Prostate gland (tissue), 2 donors: Measurements from ENCODE around the gene PTPRK. TPM values are rescaled to one million over a fixed set of nuclear protein-coding genes. Genes with fewer than 3 reads are reported as not detected.

ENCODE experiments used
- DNase-seq: peaks from one replicate; pipeline ENCODE4 v3.0.0-alpha.2; 2019; ENCODE audit warnings: low spot score
- H3K27ac ChIP-seq, 2 donors: fragments of 200-600 bp; sonication (generic); 2 replicates each; pipeline ENCODE4 v1.5.1; 2017 to 2019
- H3K27me3 ChIP-seq: fragments of 200-600 bp; sonication (generic); replicated peaks from 2 replicates; pipeline ENCODE4 v1.5.1; 2019; ENCODE audit not compliant: insufficient read depth
- H3K36me3 ChIP-seq, 2 donors: fragments of 200-600 bp; sonication (generic); 1 replicate in 1 of 2; 2 replicates in 1 of 2; pipeline versions ENCODE4 v1.5.1 to v1.8.1; 2017 to 2019
- H3K4me1 ChIP-seq: fragments of 200-600 bp; sonication (generic); replicated peaks from 2 replicates; pipeline ENCODE4 v1.5.1; 2019
- H3K4me3 ChIP-seq, 2 donors: fragments of 200-600 bp; sonication (generic); 2 replicates each; pipeline ENCODE4 v1.5.1; 2017 to 2019
- H3K9me3 ChIP-seq: fragments of 200-600 bp; sonication (generic); 2 replicates; pipeline ENCODE4 v1.5.1; 2017
- POLR2A ChIP-seq: fragments of 450-650 bp; IDR thresholded peaks from one replicate; pipeline ENCODE4 v1.6.1; 2016; ENCODE audit warnings: antibody characterized with exemption, mild to moderate bottlenecking
- POLR2AphosphoS5 ChIP-seq: sonication (generic); formaldehyde crosslinking; IDR thresholded peaks from one replicate; pipeline ENCODE4 v1.6.1; 2017; ENCODE audit warnings: antibody characterized with exemption
- WGBS: methylation state at CpG from one replicate; pipeline ENCODE4 v1.1.5; 2018; 5-methylcytosine and 5-hydroxymethylcytosine counted together
- intact Hi-C: fragments of 100-400 bp; cut with DNase I; formaldehyde crosslinking; loops from one replicate; pipeline ENCODE4 v1.14.2; 2022
- total RNA-seq, 2 donors: library from RNA; depleted of rRNA; stranded (reverse); fragments of >200 nt; gene quantifications; one replicate each; pipeline ENCODE4 v1.1.0, GENCODE V29; 2016
- TF ChIP-seq, protein P1 (sequence below), 4 experiments: fragments of 200-600 bp in 2 of 4; fragments of 450-650 bp in 2 of 4; sonication (generic) in 2 of 4; IDR thresholded peaks; 1 replicate in 3 of 4; 2 replicates in 1 of 4; pipeline ENCODE4 v1.5.1; 2016 to 2019; ENCODE audit warnings: antibody characterized with exemption in 4 of 4, mild to moderate bottlenecking in 2 of 4, moderate library complexity in 2 of 4

Gene PTPRK
- total RNA-seq, 2 donors from 2014 or later = 32.0 to 64.6 TPM

GRCh38 chr6:127954082-127954481, 566.3 kb downstream of the PTPRK start:
- no peak for DNase-seq
- Histone ChIP-seq H3K27ac (no peak overlapping the region), H3K36me3 (no peaks in the 10 kb centered on the region), H3K9me3 (no peaks in the 10 kb centered on the region), H3K27me3 (no peaks in the 10 kb centered on the region), H3K4me3 (no peak overlapping the region), H3K4me1 (no peaks in the 10 kb centered on the region)
- intact Hi-C loops = no loop called here
- 97% methylated on average over 4 of the region's 4 CpGs for WGBS
- TF ChIP-seq, protein P1, sequence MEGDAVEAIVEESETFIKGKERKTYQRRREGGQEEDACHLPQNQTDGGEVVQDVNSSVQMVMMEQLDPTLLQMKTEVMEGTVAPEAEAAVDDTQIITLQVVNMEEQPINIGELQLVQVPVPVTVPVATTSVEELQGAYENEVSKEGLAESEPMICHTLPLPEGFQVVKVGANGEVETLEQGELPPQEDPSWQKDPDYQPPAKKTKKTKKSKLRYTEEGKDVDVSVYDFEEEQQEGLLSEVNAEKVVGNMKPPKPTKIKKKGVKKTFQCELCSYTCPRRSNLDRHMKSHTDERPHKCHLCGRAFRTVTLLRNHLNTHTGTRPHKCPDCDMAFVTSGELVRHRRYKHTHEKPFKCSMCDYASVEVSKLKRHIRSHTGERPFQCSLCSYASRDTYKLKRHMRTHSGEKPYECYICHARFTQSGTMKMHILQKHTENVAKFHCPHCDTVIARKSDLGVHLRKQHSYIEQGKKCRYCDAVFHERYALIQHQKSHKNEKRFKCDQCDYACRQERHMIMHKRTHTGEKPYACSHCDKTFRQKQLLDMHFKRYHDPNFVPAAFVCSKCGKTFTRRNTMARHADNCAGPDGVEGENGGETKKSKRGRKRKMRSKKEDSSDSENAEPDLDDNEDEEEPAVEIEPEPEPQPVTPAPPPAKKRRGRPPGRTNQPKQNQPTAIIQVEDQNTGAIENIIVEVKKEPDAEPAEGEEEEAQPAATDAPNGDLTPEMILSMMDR (IDR thresholded peaks at IDR 0.05) = no peak
- no peak for TF ChIP-seq POLR2AphosphoS5
- TF ChIP-seq POLR2A = no peak

DNA sequence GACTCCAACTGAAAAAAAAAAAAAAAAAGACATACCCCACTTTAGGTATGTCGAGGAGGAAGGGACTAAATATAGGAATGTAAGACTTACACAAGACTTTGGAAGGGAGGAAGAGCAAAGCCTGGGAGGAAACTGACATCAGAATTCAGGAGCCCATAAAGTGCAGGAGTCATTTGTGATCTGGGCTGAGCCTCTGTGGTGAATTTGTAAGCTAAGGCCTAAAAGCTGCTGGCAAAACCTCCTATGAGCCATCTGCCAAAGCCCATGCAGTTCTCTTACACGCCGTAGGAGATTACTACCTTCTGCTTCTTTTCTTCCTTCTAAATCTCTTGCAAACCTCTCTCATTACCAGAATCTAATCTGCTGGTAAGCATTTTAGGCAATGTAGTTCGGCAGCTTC, 567.6 kb downstream of the PTPRK start:
- Histone ChIP-seq H3K27me3 (no peaks in the 10 kb centered on the region), H3K9me3 (no peaks in the 10 kb centered on the region), H3K36me3 (no peaks in the 10 kb centered on the region), H3K4me1 (no peaks in the 10 kb centered on the region), H3K4me3 (no peak overlapping the region), H3K27ac (no peak overlapping the region)
- no peak for DNase-seq
- intact Hi-C loops = no loop called here
- 59% methylated on average over 4 of the region's 4 CpGs for WGBS
- TF ChIP-seq, protein P1 (IDR thresholded peaks at IDR 0.05) = no peak
- TF ChIP-seq POLR2AphosphoS5 = no peak
- no peak for TF ChIP-seq POLR2A

DNA sequence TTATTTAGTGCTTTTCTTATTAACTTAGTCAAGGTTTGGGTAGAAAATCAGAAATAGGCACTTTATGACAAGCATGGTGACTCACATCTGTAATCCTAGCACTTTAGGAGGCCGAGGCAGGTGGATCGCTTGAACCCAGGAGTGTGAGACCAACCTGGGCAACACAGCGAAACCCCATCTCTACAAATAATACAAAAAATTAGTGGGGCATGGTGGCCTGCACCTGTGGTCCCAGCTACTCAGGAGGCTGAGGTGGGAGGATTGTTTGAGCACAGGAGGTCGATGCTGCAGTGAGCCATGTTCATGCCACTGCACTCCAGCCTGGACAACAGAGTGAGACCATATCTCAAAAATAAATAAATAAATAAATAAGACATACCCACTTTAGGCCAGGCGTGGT, 568.2 kb downstream of the PTPRK start:
- Histone ChIP-seq H3K4me1 (no peaks in the 10 kb centered on the region), H3K9me3 (no peaks in the 10 kb centered on the region), H3K36me3 (no peaks in the 10 kb centered on the region), H3K4me3 (no peak overlapping the region), H3K27ac (no peak overlapping the region), H3K27me3 (no peaks in the 10 kb centered on the region)
- intact Hi-C loops = no loop called here
- DNase-seq = no peak
- TF ChIP-seq POLR2A (no peak), POLR2AphosphoS5 (no peak)
- TF ChIP-seq, protein P1 (IDR thresholded peaks at IDR 0.05) = no peak
- WGBS = 98% methylated on average over 5 of the region's 5 CpGs

- H3K27me3 ChIP-seq = no peaks in the 10 kb centered on the region
- DNase-seq = no peak
- H3K27ac ChIP-seq = no peak overlapping the region
- intact Hi-C loops = no loop called here
- no peak overlapping the region for H3K4me3 ChIP-seq
- H3K36me3 ChIP-seq = no peaks in the 10 kb centered on the region
- TF ChIP-seq, protein P1 (IDR thresholded peaks at IDR 0.05) = no peak
- no peak for TF ChIP-seq POLR2A
- TF ChIP-seq POLR2AphosphoS5 = no peak
- H3K9me3 ChIP-seq = no peaks in the 10 kb centered on the region
- WGBS = 82% methylated on average over 2 of the region's 2 CpGs
- H3K4me1 ChIP-seq = no peaks in the 10 kb centered on the region
Measured at GRCh38 chr6:127951172-127951917, 569.1 kb downstream of the PTPRK start.

DNA sequence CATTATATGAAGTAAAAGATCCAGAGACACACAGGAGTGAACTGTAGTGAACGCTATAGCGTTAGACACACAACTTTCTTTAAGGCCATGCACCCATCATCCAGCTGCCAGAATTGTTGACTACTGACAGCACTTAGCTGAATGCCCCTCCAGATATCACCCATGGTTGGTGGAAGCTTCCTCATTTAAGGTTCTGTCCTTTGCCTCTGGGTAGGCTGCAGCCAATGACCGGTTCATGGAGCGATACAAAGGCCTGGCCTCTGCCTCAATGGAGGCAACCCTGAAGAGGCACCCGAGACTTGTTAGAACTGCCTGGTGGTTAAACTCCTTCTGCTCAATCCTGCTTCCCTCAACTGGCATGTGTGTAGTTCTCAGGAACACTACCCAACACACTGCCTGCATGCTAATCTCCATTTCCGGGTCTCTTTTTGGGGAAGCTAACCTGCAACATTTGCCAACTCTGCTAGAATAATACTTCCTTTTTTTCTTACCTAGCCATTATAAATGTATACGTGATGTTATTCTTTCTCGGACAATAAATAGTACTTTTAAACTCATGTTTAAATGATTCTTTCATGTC, 569.7 kb downstream of the PTPRK start:
- no peak for DNase-seq
- no peaks in the 10 kb centered on the region for H3K27me3 ChIP-seq
- intact Hi-C loops = no loop called here
- no peaks in the 10 kb centered on the region for H3K9me3 ChIP-seq
- WGBS = 77% methylated on average over 8 of the region's 8 CpGs
- H3K36me3 ChIP-seq = no peaks in the 10 kb centered on the region
- no peak overlapping the region for H3K4me3 ChIP-seq
- H3K4me1 ChIP-seq = no peaks in the 10 kb centered on the region
- TF ChIP-seq POLR2A = no peak
- no peak overlapping the region for H3K27ac ChIP-seq
